SU-DHL-6 (cell line): ENCODE results near the gene CHERP.
"Not testable (repeated sequence)": the region's sequence is repeated elsewhere in the genome, so short reads cannot be mapped to it uniquely, and the experiment has no call there.

Source experiments
- H2AFZ ChIP-seq: fragments of 200-600 bp; sonication (generic); 2 replicates; pipeline ENCODE4 v1.6.1; 2014; ENCODE audit warnings: low read depth, mild to moderate bottlenecking, moderate library complexity, mixed read lengths, antibody characterized with exemption, low read length; ENCODE audit not compliant: severe bottlenecking
- H3F3A ChIP-seq: fragments of 200-600 bp; shearing (Covaris generic); 2 replicates; pipeline ENCODE4 v1.6.0; 2016; ENCODE audit warnings: antibody characterized with exemption, mild to moderate bottlenecking; ENCODE audit not compliant: insufficient read depth
- H3K27ac ChIP-seq: fragments of 200-600 bp; sonication (generic); 2 replicates; pipeline ENCODE4 v1.5.1; 2016; ENCODE audit warnings: low read depth, mild to moderate bottlenecking, low read length, moderate library complexity, mixed read lengths
- H3K27me3 ChIP-seq: fragments of 200-600 bp; sonication (generic), shearing (Covaris generic); 2 replicates; pipeline ENCODE4 v1.6.0; 2014; ENCODE audit warnings: mild to moderate bottlenecking, low read length
- H3K36me3 ChIP-seq: fragments of 200-600 bp; sonication (generic); 2 replicates; pipeline ENCODE4 v1.6.1; 2014; ENCODE audit warnings: mild to moderate bottlenecking, low read length, mixed read lengths
- H3K4me2 ChIP-seq: fragments of 300-600, 200-600 bp; shearing (Covaris generic), sonication (generic); 2 replicates; pipeline ENCODE4 v1.6.0; 2014; ENCODE audit warnings: low read length, low read depth, mild to moderate bottlenecking; ENCODE audit not compliant: poor library complexity, severe bottlenecking
- H3K4me3 ChIP-seq: fragments of 200-600 bp; sonication (generic); 2 replicates; pipeline ENCODE4 v1.5.1; 2014; ENCODE audit warnings: antibody characterized with exemption, low read length, mild to moderate bottlenecking, mixed read lengths; ENCODE audit not compliant: insufficient read depth, poor library complexity, severe bottlenecking
- H3K79me2 ChIP-seq: fragments of 200-600 bp; sonication (generic); 2 replicates; pipeline ENCODE4 v1.6.1; 2014; ENCODE audit warnings: mild to moderate bottlenecking, low read length, moderate library complexity; ENCODE audit not compliant: insufficient read depth
- H3K9ac ChIP-seq: fragments of 200-600 bp; sonication (generic); 2 replicates; pipeline ENCODE4 v1.7.0; 2014; ENCODE audit warnings: mild to moderate bottlenecking, low read length
- H3K9me2 ChIP-seq: fragments of 200-600 bp; sonication (generic); replicated peaks from 2 replicates; pipeline ENCODE4 v1.6.1; 2014; ENCODE audit warnings: low read length; ENCODE audit not compliant: insufficient read depth
- H3K9me3 ChIP-seq: fragments of 200-600 bp; sonication (generic); 2 replicates; pipeline ENCODE4 v1.6.1; 2014; ENCODE audit warnings: low read length, mixed read lengths; ENCODE audit not compliant: insufficient read depth
- H4K20me1 ChIP-seq: fragments of 200-600 bp; sonication (generic); 2 replicates; pipeline ENCODE4 v1.6.1; 2014; ENCODE audit warnings: low read depth, mild to moderate bottlenecking, antibody characterized with exemption, low read length, moderate library complexity, mixed read lengths
- EZH2phosphoT487 ChIP-seq: fragments of 200-600 bp; sonication (generic), shearing (Covaris generic); conservative IDR thresholded peaks from 2 replicates; pipeline ENCODE4 v1.6.1; 2018; ENCODE audit warnings: mild to moderate bottlenecking, antibody characterized with exemption, low read length, moderate library complexity, mixed read lengths
- TF ChIP-seq, protein P1 (sequence below): fragments of 200-600 bp; sonication (generic); IDR thresholded peaks from one replicate; pipeline ENCODE4 v1.5.1; 2017; ENCODE audit warnings: antibody characterized with exemption, mild to moderate bottlenecking, low read length, moderate library complexity; ENCODE audit not compliant: insufficient read depth, poor library complexity, severe bottlenecking

Gene CHERP

DNA sequence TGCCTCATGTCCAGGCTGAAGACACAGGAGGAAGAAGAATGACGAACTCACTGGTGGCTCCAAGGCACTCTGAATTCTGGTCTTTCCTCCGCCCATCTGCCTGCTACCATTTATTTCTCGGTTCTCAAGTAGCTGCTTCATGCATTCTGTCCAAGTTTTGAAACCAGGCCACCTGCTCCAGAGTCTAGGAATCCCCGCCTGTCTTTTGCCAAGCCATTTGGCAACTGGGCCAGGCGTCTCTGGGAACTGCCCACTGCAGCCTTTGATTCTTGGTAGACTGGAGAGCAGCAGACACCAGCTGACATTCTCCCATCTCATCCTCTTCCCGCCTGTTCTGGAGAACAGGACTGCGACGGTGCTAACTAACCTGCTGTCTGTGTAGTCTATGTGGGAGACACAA, 19.1 kb upstream of the CHERP start:
- H3K36me3 ChIP-seq, result 0 out of 2 replicates have a peak, but pooled peaks cover 5% of the 10 kb centered on the region

DNA sequence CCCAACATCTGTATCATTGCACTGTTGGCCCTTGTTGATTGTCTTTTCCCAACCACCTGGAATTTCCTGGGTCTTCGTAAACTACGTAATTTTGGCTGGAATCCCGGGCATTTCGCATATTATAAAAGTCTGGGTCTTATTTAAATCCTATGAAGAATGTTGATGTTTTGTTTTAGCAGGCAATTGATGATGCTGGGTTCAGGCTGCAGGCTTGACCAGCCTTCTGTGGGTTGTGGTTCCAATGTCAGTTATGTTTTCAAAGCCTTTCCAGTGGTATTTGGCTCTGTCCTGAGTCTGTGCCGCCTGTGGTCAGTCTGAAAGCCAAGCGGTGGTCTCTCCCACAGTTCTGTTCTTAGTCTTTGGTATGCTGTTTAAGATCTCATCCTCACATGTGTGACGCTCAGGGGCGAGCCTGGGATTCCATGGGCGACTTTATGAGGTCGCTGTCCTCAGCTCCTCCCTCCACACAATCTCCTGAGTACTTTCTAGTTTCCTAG, 17.6 kb upstream of the CHERP start:
- H3K9me2 ChIP-seq, result no peaks in the 10 kb centered on the region
- no peak overlapping the region for H3K4me3 ChIP-seq
- H3K36me3 ChIP-seq, result 0 out of 2 replicates have a peak, but pooled peaks cover 5% of the 10 kb centered on the region
- no peak overlapping the region for H3K9ac ChIP-seq
- no peaks in the 10 kb centered on the region for H3K79me2 ChIP-seq
- H4K20me1 ChIP-seq, result no peaks in the 10 kb centered on the region
- no peak overlapping the region for H3K27ac ChIP-seq
- no peak overlapping the region for H3K4me2 ChIP-seq
- no peaks in the 10 kb centered on the region for H3K9me3 ChIP-seq
- H3K27me3 ChIP-seq, result no peaks in the 10 kb centered on the region
- H3F3A ChIP-seq, result no peaks in the 10 kb centered on the region
- no peak overlapping the region for H2AFZ ChIP-seq
- TF ChIP-seq, protein P1, sequence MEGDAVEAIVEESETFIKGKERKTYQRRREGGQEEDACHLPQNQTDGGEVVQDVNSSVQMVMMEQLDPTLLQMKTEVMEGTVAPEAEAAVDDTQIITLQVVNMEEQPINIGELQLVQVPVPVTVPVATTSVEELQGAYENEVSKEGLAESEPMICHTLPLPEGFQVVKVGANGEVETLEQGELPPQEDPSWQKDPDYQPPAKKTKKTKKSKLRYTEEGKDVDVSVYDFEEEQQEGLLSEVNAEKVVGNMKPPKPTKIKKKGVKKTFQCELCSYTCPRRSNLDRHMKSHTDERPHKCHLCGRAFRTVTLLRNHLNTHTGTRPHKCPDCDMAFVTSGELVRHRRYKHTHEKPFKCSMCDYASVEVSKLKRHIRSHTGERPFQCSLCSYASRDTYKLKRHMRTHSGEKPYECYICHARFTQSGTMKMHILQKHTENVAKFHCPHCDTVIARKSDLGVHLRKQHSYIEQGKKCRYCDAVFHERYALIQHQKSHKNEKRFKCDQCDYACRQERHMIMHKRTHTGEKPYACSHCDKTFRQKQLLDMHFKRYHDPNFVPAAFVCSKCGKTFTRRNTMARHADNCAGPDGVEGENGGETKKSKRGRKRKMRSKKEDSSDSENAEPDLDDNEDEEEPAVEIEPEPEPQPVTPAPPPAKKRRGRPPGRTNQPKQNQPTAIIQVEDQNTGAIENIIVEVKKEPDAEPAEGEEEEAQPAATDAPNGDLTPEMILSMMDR, result no peak
- no peak for TF ChIP-seq EZH2phosphoT487

More for the DNA sequence above, 19.1 kb upstream of the CHERP start:
- no peaks in the 10 kb centered on the region for H3K79me2 ChIP-seq
- no peak overlapping the region for H3K4me3 ChIP-seq
- no peak overlapping the region for H3K27ac ChIP-seq
- no peak for TF ChIP-seq EZH2phosphoT487
- TF ChIP-seq, protein P1, result no peak
- no peak overlapping the region for H3K4me2 ChIP-seq
- no peaks in the 10 kb centered on the region for H3K27me3 ChIP-seq
- no peaks in the 10 kb centered on the region for H3F3A ChIP-seq
- no peaks in the 10 kb centered on the region for H4K20me1 ChIP-seq
- no peak overlapping the region for H3K9ac ChIP-seq
- no peak overlapping the region for H2AFZ ChIP-seq
- no peaks in the 10 kb centered on the region for H3K9me3 ChIP-seq
- no peaks in the 10 kb centered on the region for H3K9me2 ChIP-seq

DNA sequence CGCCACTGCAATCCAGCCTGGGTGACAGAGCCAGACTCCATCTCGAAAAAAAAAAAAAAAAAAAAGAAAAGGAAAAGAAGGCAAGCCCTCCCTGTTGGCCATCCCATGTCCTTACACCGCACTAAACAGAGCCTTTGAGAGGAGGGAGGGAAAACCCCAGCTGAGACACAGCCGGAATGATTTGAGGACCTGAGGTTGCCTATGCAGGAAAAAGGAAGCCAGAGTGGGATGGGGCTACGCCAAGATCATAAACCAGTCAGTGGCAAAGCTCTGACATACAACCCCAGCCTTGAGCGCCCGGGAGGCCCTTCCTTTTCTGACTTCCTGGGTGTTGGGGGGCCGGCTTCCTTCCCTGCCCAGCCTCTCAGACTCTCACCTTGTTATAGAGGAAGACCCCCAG, 12.5 kb upstream of the CHERP start:
- Histone ChIP-seq H3K9ac (no peak overlapping the region), H3K27me3 (no peaks in the 10 kb centered on the region), H3K27ac (no peak overlapping the region), H3F3A (peaks cover 4% of the 10 kb centered on the region), H3K4me3 (no peak overlapping the region), H3K9me2 (no peaks in the 10 kb centered on the region), H3K4me2 (no peak overlapping the region), H3K36me3 (0 out of 2 replicates have a peak, but pooled peaks cover 4% of the 10 kb centered on the region), H4K20me1 (no peaks in the 10 kb centered on the region), H3K9me3 (no peaks in the 10 kb centered on the region), H3K79me2 (no peaks in the 10 kb centered on the region; the same call in 1 of the 2 replicates), H2AFZ (no peak overlapping the region)
- TF ChIP-seq, protein P1, result no peak
- no peak for TF ChIP-seq EZH2phosphoT487

DNA sequence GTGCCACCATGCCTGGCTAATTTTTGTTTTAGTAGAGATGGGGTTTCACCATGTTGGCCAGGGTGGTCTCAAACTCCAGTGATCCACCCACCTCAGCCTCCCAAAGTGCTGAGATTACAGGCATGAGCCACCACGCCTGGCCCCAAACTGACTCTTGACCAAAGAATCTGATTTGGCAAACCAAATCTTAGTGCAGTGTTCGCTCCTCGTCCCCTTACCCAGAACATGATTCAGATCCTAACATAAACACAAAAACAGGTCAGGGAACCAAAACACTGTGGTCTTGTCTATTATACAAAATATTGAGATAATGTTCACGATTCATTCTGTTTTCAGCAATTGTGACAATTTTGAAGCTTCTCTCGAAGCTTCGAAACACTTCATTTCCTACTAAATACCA, 9.7 kb upstream of the CHERP start:
- not testable (repeated sequence) for H3K4me2 ChIP-seq, H3K9me2 ChIP-seq, H3K9ac ChIP-seq, H3K27ac ChIP-seq, H3K9me3 ChIP-seq, H2AFZ ChIP-seq, H3K36me3 ChIP-seq, H3K4me3 ChIP-seq, H3K27me3 ChIP-seq, H4K20me1 ChIP-seq
- H3F3A ChIP-seq, result peaks cover 22% of the 10 kb centered on the region
- H3K79me2 ChIP-seq, result peaks cover 16% of the 10 kb centered on the region; the same call in 1 of the 2 replicates
